DMS 273 treated with DMSO at 0.1 percent for 48 hours (cell line): ENCODE measurements around the gene STK17B.

ENCODE experiments used
- DNase-seq: peaks from one replicate; lab custom pipeline; 2025; lab: John Stamatoyannopoulos, UW

The STK17B gene

DNA sequence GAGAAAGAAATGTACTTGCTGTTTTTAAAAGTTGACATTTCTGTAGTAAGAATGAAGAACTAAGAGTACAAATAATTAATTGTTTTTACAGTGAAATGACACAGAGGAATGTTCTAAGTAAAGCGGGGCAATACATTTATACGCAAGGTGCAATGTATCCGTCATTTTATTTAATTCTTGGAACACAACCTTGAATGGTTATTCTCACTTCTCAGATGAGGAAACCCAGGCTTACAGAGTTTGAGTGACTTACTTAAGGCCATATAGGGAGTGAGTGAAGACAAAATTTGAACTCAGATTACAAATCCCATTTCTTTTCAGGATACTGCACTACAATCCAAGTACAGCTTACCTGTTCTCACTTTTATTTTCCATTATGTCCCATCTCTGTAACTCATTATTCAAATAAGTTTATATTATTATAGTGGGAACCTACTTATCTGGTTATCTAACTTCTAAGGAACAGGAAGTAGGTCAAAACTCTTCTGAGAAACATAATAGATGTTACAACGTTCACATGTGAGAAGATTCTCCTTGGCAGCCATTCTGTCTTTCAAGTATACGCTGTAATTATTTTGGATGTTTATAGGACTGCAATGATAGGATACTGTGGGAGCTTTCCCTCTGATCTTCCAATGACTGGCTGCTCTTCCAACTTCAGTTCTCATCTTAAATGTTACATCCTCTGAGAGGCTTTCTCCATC lies 12.3 kb upstream of the STK17B start:
- DNase-seq = no peak

DNA sequence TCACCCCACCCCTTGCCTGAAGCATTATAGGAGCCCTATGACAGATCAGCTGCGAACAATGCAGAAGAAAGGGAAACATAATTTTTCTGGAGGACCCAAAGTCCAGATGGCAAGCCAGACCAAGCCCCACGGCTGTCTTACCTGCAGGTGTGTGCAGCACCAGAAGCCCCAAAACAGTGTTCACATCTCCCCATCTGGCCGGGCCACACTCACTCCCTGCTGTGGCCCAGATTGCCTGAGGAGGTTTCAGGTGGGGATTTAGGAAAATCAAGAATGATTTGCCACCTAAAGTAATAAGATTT lies 11.7 kb upstream of the STK17B start:
- DNase-seq = no peak

- DNase-seq = no peak
Observed at GRCh38 chr2:196182439-196183171, 11.2 kb upstream of the STK17B start.

DNA sequence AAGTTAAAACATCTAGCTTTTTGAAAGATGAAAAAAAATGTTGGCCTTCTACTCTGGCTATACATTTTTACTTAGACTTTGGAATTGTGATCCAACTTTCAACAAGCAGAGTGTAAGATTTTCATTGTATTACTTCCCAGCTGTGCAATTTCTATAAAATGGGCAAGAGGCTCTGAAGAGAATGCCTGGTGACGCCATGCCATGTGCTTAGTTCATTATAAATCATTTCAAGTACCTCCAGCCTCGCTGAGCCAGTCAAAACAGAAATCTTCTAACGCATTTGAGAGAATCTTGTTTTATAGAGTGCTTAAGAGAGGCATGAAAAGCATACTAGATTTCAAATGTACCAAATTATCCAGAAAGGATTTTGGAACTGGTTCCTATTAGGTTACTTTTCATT lies 10.1 kb upstream of the STK17B start:
- no peak for DNase-seq

DNA sequence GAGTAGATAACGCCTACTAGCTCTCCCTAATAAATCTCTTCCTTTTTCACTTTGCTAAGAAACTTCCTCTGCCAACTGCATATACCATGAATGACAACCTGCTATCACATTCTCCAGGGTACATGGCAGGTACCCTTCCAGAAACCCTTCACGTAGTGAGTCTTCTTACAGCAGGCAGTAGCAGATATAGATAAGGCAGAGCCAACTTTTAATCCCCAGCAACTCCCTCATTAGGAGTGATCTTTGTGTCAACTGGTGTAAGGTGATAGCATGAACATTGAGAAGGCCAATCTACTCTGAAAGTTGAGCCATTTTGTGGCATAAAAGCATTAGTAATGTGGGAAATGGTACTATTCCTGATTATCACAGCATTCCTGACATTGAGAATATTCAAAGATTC lies 5.7 kb upstream of the STK17B start:
- no peak for DNase-seq

GRCh38 chr2:196176142-196176738 lies 4.9 kb upstream of the STK17B start:
- no peak for DNase-seq

DNA sequence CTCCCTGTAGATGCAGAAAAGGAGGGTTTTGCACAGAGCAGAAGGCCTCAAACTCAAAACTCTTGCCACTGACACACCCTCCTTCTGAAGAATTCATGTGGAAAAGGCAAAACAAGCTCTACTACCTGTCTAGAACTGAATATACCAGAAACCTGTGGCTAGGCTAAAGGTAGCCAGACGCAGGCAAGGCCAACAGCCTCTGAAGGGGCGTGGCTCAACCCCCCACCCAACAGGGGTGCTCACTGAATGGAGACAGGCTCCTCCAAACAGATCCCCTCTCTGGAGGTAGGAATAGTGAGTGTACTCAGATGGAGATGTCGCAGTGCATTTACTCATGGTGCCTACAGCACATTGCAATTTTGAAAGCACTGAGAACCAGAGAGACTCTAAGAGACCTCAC lies 3.0 kb upstream of the STK17B start:
- no peak for DNase-seq

DNA sequence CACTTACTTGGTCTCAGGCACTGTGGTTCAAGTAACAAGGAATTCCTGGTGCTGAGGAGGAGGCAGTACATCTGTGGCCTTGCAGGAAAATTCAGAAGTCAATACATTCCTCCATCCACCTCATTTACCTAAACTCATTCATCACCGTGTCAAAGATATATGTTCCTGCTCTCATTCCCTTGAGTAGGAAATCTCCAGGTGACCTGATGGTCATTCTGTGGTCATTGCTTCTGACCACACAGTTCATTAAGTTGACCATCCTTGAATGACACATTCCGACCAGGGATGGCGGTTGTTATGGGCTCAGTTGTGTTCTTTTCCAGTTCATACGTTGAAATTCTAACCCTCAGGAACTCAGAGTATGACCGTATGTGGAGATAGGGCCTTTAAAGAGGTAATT lies 2.1 kb upstream of the STK17B start:
- no peak for DNase-seq

DNA sequence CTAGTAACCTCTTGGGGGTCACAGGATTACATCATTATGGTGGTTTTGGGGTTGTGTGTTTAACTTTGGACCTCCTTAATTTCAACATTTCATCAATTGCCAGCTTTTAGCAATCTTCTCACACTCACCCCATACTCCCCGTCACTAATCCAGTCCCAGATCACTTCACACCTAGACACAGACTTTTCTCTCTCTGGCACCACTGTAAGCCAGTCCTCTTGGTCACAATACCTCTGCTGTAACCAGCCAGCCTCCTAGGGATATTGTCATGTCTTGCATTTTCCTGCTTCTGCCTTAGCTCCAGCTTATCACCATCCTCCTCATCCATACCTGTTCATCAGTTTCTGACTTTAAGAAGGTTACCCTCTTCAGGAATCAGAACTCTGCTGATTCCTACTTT lies 1.6 kb upstream of the STK17B start:
- DNase-seq = no peak

- no peak for DNase-seq
Observed at GRCh38 chr2:196171946-196172345, 568 bp upstream of the STK17B start.

GRCh38 chr2:196170606-196171247 lies 651 bp downstream of the STK17B start:
- no peak for DNase-seq

GRCh38 chr2:196170213-196170605 lies 1.2 kb downstream of the STK17B start:
- DNase-seq = peak; percentile 15

- DNase-seq = no peak
Observed at GRCh38 chr2:196169516-196169915, 1.9 kb downstream of the STK17B start.

DNA sequence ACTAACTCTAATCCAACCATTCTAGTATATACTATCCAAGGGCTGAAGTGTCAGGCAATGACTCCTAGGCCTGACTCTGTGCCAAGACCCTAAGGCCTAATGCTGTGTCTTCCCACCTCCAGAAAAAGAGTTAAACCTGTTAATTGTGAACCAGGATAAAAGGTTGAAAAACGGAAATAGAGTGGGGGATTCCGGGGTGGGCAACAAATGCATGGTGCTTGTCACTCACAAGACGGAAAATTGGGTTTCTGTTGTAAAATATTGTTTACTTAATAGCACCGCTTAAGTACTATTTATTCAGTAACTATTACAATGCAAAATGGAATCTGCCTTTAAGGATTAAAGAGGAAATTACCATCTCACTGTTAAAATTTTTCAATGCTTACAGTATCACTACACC lies 3.2 kb downstream of the STK17B start:
- no peak for DNase-seq

DNA sequence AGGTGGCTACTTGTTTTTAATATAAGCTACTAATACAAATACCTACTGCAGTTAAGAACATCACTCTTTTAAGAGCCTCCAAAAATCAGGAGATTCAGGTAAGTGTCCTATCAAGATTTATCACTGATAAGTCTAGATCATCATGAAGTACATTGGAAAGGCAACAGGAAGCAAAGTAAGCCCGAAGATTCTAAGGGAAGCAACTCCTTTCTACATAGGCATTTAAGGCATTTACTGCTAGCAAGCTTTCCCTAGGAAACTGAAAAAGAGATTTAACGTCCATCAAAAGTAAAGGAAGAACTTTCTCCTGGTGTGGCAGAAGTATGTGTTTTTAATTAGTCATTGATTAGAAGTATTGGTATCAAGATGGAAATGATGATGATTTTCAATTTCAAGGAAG lies 3.7 kb downstream of the STK17B start:
- DNase-seq = no peak

DNA sequence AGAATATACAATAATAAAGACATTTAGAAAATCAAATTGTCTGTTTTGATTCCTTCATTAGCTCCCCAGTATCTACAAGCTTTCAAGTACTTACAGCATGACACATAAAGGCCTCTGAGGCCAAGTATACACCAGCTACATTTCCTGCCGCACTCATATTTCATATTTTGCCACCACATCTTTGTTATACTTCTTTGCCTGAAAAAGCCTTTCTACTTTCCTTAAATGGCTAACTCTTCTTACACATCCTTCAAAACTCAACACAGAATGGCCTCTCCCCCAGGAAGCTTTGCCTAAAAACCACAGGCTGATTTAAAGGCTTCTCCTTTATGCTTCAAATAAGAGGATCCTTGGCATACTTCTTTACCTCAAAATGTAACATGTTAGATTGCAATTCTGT lies 4.5 kb downstream of the STK17B start:
- DNase-seq = no peak

DNA sequence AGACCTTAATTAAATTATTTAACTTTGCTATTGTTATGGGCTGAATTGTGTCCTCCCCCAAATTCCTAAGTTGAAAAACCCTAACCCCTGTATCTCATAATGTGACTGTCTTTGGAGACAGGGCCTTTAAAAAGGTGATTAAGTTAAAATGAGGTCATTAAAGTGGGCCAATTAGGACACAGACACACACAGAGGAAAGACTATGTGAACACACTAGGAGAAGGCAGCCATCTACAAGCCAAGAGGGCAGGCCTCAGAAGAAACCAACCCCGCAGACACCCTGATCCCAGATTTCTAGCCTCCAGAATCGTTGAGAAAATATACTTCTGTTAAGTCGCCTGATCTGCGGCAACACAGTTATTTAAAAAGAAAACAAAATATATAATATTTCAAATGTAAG lies 6.4 kb downstream of the STK17B start:
- DNase-seq = no peak

- no peak for DNase-seq
Observed at GRCh38 chr2:196163285-196163684, 8.1 kb downstream of the STK17B start.

DNA sequence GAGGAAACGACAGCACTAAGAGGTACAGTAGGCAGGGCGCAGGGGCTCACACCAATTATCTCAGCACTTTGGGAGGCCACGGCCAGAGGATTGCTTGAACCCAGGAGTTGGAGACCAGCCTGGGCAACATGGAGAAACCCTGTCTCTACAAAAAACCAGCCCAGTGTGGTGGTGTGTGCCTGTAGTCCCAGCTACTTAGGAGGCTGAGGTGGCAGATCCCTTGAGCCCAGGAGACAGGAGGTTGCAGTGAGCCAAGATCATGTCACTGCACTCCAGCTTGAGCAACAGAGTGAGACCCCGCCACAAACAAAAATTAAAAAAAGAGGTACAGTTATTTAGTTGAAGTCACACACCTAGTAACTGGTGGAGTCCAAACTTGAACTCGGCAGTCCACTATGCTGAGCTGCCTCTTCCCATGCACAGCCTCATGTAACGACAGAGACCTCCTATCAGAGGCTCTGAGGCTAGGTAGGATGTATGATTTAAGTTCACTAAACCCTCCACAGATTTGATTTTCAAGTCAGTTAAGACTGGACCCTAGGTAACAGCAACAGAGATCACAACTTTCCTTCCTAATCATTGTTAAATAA lies 8.7 kb downstream of the STK17B start:
- DNase-seq = no peak

DNA sequence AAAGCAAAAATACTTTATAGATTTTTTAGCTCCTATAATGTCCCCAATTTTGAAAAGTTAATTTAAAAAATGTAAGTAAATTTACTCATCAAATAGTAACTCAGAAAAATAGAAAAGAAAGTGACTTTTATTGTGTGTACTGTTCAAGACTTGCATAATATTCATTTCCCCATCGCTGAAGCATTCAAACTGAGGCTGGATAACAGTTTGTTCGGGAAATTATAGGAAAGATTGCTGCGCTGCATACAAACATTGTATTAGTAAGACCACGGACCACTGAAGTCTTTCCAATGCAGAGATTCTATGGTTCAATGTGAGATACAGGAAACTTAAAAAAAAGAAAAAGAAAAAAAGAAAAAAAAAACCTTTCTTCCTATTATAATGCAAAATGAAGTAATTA lies 10.4 kb downstream of the STK17B start:
- no peak for DNase-seq

GRCh38 chr2:196160101-196160500 lies 11.3 kb downstream of the STK17B start:
- no peak for DNase-seq

DNA sequence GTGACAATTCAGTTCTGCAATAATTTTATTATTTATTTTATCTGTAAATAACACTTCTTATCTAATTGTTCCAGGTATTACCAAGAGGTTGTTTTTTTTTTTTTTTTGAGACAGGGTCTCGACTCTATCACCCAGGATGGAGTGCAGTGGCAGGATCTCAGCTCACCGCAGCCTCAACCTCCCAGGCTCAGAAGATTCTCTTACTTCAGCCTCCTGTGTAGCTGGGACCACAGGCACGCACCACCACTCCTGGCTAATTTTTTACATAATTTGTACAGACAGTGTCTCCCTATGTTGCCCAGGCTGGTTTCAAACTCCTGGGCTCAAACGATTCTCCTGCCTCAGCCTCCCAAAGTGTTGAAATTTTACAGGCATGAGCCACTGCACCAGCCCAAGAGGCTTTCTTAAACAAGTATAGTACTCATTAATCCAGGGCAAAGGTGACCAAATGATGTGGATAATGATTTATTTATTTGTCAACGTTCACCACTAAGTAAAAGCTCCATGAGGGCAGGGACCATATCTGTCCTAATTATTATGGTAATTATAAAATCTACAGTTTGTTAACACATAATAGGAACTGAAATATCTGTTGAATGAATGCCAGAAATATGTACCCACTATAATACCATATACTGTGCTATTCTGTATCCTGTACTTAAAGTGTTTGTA lies 12.0 kb downstream of the STK17B start:
- no peak for DNase-seq
